Fibroblast of villous mesenchyme (primary cell): Measurements from ENCODE around the gene ZFHX3. TPM values are rescaled to one million over a fixed set of nuclear protein-coding genes. Genes with fewer than 3 reads are reported as not detected.
A peak's percentile ranks its signal among the peaks of the same experiment; 100 is the strongest.

ENCODE experiments used
- DNase-seq: peaks from one replicate; pipeline ENCODE4 v3.0.0-alpha.2; 2010; ENCODE audit warnings: low read depth
- H3K4me3 ChIP-seq: 2 replicates; pipeline ENCODE4 v1.5.1; 2011; ENCODE audit warnings: low read depth, mild to moderate bottlenecking, low read length
- total RNA-seq: library from RNA; depleted of rRNA; stranded (reverse); fragments of >200 nt; gene quantifications from 2 replicates; pipeline ENCODE4 v1.2.3, GENCODE V29; 2012
- TF ChIP-seq, protein P1 (sequence below): IDR thresholded peaks from 2 replicates; pipeline ENCODE4 v1.5.1; 2012; ENCODE audit warnings: low read depth, mild to moderate bottlenecking, low read length; ENCODE audit not compliant: insufficient read depth

The ZFHX3 gene
- total RNA-seq, 1 donor = 3.9 TPM

DNA sequence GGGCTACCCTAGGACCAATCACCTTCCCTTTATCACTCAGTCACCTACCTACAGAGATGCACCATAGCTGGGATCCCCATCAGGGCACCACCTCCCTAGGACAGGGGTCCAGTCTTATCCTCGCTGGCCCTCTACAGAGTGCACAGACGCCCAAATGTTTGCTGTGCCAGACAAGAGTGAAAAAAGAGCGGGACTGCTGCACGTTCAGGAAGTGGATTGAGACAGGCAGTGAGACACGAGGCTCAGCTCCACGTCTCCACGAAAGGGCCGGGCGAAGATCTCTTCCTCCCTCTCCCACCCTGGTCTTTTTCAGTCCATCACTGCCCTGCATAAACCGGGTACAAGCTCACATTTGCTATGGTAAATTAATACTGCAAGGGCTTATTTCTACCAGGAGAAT, 95.5 kb downstream of the ZFHX3 start:
- TF ChIP-seq, protein P1, sequence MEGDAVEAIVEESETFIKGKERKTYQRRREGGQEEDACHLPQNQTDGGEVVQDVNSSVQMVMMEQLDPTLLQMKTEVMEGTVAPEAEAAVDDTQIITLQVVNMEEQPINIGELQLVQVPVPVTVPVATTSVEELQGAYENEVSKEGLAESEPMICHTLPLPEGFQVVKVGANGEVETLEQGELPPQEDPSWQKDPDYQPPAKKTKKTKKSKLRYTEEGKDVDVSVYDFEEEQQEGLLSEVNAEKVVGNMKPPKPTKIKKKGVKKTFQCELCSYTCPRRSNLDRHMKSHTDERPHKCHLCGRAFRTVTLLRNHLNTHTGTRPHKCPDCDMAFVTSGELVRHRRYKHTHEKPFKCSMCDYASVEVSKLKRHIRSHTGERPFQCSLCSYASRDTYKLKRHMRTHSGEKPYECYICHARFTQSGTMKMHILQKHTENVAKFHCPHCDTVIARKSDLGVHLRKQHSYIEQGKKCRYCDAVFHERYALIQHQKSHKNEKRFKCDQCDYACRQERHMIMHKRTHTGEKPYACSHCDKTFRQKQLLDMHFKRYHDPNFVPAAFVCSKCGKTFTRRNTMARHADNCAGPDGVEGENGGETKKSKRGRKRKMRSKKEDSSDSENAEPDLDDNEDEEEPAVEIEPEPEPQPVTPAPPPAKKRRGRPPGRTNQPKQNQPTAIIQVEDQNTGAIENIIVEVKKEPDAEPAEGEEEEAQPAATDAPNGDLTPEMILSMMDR = no peak
- H3K4me3 ChIP-seq = peak overlapping the region; percentile 31
- no peak for DNase-seq

DNA sequence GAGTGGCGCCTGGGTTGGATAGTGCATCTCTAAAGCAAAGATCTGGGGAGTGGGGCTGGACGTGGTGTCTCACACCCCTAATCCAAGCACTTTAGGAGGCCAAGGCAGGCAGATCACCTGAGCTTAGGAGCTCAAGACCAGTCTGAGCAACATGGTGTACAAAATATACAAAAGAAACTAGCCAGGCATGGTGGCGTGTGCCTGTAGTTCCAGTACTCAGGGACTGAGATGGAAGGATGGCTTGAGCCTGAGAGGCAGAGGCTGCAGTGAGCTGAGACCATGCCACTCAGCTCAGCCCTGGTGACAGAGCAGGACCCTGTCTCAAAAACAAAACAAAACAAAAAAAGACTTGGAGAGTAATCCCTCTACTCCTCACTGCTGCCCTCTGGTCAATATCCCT, 96.0 kb downstream of the ZFHX3 start:
- TF ChIP-seq, protein P1 = no peak
- DNase-seq = no peak
- no peak overlapping the region for H3K4me3 ChIP-seq

DNA sequence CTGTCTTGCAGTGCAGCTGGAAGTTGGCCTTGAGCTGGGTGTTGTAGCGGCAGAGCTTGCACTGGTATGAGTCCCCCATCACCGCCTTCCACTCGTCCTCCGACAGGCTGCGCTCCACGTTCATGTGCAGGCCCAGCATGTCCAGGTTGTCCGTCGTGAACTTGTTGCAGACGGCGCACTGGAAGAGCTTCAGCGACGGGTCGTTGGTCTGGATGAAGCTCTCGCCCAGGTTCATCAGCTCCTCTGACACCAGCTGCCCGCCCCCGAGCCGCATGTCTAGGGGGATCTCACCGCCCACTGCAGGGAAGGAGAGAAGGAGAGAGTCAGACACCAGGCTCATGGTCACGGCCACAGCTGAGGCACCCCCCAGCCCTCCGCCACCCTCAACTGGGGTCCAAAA, 97.3 kb downstream of the ZFHX3 start:
- no peak for DNase-seq
- no peak overlapping the region for H3K4me3 ChIP-seq
- TF ChIP-seq, protein P1 = no peak

DNA sequence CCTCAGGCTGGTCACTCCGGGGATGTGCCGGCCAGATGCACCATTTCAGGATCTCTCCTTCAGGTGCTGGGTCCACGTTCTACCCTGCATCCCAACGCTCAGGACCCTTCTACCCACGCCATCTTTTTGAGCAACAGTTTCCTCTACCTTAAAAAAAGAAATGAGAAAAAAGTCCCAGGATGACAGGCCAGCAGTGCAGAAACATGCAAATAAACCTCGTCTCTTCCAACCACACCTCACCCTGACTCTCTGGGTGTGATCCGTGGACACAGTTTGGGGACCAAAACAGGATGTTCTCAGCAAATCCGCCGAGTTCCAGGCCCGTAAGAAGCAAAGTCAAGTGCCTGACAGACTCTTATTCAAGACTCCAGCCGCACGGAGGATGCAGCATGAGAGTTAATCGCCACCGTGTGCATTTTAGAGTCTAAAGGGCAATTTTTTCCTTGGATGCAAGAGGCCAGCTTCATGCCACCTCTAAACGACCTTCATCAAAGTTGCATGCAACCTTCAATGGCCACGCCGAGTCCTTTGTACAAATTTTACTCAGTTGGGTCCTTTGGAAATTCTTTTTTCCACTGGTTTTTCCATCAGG, 99.6 kb downstream of the ZFHX3 start:
- TF ChIP-seq, protein P1 = no peak
- no peak for DNase-seq
- H3K4me3 ChIP-seq = no peak overlapping the region

DNA sequence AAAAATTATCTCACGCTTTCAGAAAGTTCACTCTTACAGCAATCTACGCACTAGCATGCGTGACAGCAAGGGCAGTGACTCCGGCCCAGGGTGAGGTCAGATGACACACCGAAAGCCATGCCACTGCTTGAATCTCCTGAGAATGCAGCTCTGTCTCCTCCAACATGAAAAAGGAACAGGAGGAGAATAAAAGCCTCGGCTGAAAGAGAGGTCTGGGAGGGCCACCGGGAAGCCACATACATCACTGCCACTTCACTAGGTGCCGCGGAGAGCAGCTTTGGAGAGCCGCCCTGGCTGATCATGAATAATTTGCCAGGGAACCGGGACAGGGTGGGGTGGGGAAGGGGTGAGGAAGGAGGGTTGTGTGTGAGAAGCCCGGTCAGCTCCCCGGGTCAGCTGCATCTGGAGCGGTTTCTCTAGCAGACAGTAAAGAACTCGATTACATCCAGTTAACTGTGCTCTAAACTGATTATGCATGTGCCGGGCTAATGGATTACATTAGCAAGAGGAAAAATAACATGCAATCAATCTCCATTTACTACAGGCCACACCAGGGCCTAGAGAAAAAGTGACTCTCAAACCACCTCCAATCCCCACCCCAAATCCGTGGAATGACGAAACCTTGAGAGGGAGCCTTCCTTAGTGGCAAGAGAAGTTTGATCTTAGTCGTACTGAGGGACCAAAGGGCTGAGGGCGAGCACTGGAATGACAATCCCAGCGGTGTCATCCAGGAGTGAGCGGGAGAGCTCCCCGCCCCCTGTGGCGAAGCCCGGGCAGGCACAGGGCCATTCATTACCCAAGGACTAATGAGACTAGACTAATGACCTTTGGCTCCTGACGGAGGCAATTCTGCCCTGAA, 100.3 kb downstream of the ZFHX3 start:
- TF ChIP-seq, protein P1 = no peak
- no peak for DNase-seq

DNA sequence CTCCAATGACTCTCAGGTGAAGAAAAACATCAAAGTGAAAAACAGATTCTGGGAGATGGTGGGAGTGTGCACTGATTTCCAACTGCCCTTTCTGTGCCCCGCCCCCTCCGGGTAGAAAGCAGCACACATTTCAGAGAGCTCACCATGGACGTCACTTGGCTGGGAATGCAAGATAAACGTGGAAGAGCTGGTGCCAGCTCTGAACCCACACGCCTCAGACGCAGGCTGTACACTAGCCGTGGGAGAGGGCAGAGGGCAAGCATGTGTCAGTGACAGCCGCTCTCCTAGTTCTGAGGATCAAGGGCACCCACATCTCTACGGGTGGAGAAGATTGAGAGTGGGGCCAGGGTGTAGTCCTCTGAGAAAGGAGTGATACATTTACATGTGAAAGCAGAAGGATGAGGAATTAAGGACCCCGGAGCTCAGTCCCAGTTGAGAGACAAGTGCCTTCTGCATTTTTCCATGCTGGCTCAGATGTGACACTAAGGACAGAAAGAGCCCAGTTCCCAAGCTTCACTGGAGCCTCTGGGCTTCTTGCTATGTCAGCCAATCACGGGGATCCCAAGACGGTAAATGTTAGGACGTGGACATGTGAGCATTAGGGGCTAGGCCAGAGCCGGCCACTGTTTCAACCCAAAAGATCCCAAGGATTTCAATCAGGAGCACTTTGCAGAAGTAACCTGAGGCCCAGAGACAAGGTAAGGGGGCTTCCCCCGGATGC, 101.3 kb downstream of the ZFHX3 start:
- TF ChIP-seq, protein P1 = no peak
- DNase-seq = peak; percentile 75

More for the DNA sequence above, 100.3 kb downstream of the ZFHX3 start:
- no peak overlapping the region for H3K4me3 ChIP-seq

More for the DNA sequence above, 101.3 kb downstream of the ZFHX3 start:
- no peak overlapping the region for H3K4me3 ChIP-seq
